H9 (cell line): ENCODE measurements around the gene MTHFS. TPM values are rescaled to one million over a fixed set of nuclear protein-coding genes. Genes with fewer than 3 reads are reported as not detected.

Experiments used
- DNase-seq: peaks from one replicate; pipeline ENCODE4 v3.0.0-alpha.2; 2017
- H2AFZ ChIP-seq: one replicate; pipeline ENCODE4 v1.6.1; 2013; ENCODE audit warnings: mild to moderate bottlenecking, low read length, control low read depth, moderate library complexity
- H2AK5ac ChIP-seq: 2 replicates; pipeline ENCODE4 v1.6.1; 2013; ENCODE audit warnings: low read length, control low read depth, mixed read lengths; ENCODE audit not compliant: insufficient read length
- H2BK120ac ChIP-seq: one replicate; pipeline ENCODE4 v1.6.1; 2013; ENCODE audit warnings: low read depth, mild to moderate bottlenecking, low read length, control low read depth, inconsistent platforms; ENCODE audit not compliant: poor library complexity, severe bottlenecking
- H2BK12ac ChIP-seq: 2 replicates; pipeline ENCODE4 v1.6.1; 2013; ENCODE audit warnings: low read length, control low read depth, mixed read lengths, low read depth; ENCODE audit not compliant: insufficient read length
- H2BK15ac ChIP-seq: 2 replicates; pipeline ENCODE4 v1.6.1; 2013; ENCODE audit warnings: low read depth, low read length, control low read depth
- H2BK20ac ChIP-seq: one replicate; pipeline ENCODE4 v1.6.1; 2013; ENCODE audit warnings: low read depth, mild to moderate bottlenecking, low read length, control low read depth, inconsistent platforms; ENCODE audit not compliant: poor library complexity, severe bottlenecking
- H2BK5ac ChIP-seq: 2 replicates; pipeline ENCODE4 v1.6.1; 2013; ENCODE audit warnings: low read length, control low read depth, mixed read lengths; ENCODE audit not compliant: insufficient read length
- H3K14ac ChIP-seq: 2 replicates; pipeline ENCODE4 v1.6.1; 2013; ENCODE audit warnings: low read length, control low read depth; ENCODE audit not compliant: insufficient read depth
- H3K18ac ChIP-seq: 2 replicates; pipeline ENCODE4 v1.6.1; 2013; ENCODE audit warnings: low read depth, mild to moderate bottlenecking, mixed read lengths, low read length, control low read depth; ENCODE audit not compliant: insufficient read length
- H3K23ac ChIP-seq: 2 replicates; pipeline ENCODE4 v1.6.1; 2013; ENCODE audit warnings: low read length, control low read depth, mixed read lengths, low read depth; ENCODE audit not compliant: insufficient read length
- H3K23me2 ChIP-seq: 2 replicates; pipeline ENCODE4 v1.6.1; 2013; ENCODE audit warnings: low read depth, mild to moderate bottlenecking, mixed read lengths, low read length, control low read depth; ENCODE audit not compliant: insufficient read length, poor library complexity, severe bottlenecking
- H3K27ac ChIP-seq: 2 replicates; pipeline ENCODE4 v1.5.1; 2013; ENCODE audit warnings: low read length, control low read depth, mixed read lengths, low read depth; ENCODE audit not compliant: insufficient read length
- H3K27me3 ChIP-seq: 2 replicates; pipeline ENCODE4 v1.6.1; 2013; ENCODE audit warnings: low read length, control low read depth, inconsistent platforms; ENCODE audit not compliant: insufficient read depth
- H3K4ac ChIP-seq: 2 replicates; pipeline ENCODE4 v1.6.1; 2013; ENCODE audit warnings: low read depth, mild to moderate bottlenecking, control low read depth, inconsistent platforms, low read length, moderate library complexity
- H3K4me1 ChIP-seq: 2 replicates; pipeline ENCODE4 v1.6.1; 2013; ENCODE audit warnings: low read length, control low read depth, inconsistent platforms; ENCODE audit not compliant: insufficient read depth
- H3K4me2 ChIP-seq: 2 replicates; pipeline ENCODE4 v1.6.1; 2013; ENCODE audit warnings: low read length, control low read depth, mixed read lengths; ENCODE audit not compliant: insufficient read length, insufficient read depth
- H3K56ac ChIP-seq: 2 replicates; pipeline ENCODE4 v1.6.1; 2013; ENCODE audit warnings: low read depth, mild to moderate bottlenecking, mixed read lengths, low read length, control low read depth; ENCODE audit not compliant: insufficient read length
- H3K79me1 ChIP-seq: 2 replicates; pipeline ENCODE4 v1.6.1; 2013; ENCODE audit warnings: low read depth, mild to moderate bottlenecking, moderate library complexity, low read length, control low read depth, inconsistent platforms; ENCODE audit not compliant: insufficient read depth, poor library complexity, severe bottlenecking
- H3K79me2 ChIP-seq: 2 replicates; pipeline ENCODE4 v1.6.1; 2013; ENCODE audit warnings: low read length, control low read depth, inconsistent platforms; ENCODE audit not compliant: insufficient read depth
- H3K9ac ChIP-seq: 2 replicates; pipeline ENCODE4 v1.6.1; 2013; ENCODE audit warnings: low read length, control low read depth, mixed read lengths; ENCODE audit not compliant: insufficient read length; ENCODE audit errors: extremely low read depth
- H3K9me3 ChIP-seq: one replicate; pipeline ENCODE4 v1.6.1; 2013; ENCODE audit warnings: low read depth, low read length, inconsistent platforms; ENCODE audit not compliant: control insufficient read depth
- H3T11ph ChIP-seq: one replicate; pipeline ENCODE4 v1.6.1; 2013; ENCODE audit warnings: mild to moderate bottlenecking, low read length, control low read depth, inconsistent platforms
- H4K20me1 ChIP-seq: one replicate; pipeline ENCODE4 v1.6.1; 2013; ENCODE audit not compliant: control insufficient read depth, insufficient read length, insufficient read depth
- H4K5ac ChIP-seq: 2 replicates; pipeline ENCODE4 v1.6.1; 2013; ENCODE audit warnings: low read depth, mild to moderate bottlenecking, mixed read lengths, low read length, control low read depth; ENCODE audit not compliant: insufficient read length
- H4K8ac ChIP-seq: replicated peaks from 2 replicates; pipeline ENCODE4 v1.6.1; 2013; ENCODE audit warnings: low read length, control low read depth, mixed read lengths, low read depth; ENCODE audit not compliant: insufficient read length
- H4K91ac ChIP-seq: 2 replicates; pipeline ENCODE4 v1.6.1; 2013; ENCODE audit warnings: low read depth, mild to moderate bottlenecking, moderate library complexity, mixed read lengths, low read length, control low read depth; ENCODE audit not compliant: insufficient read length
- H3K27ac Mint-ChIP-seq, 3 experiments: 2 replicates in 2 of 3; 3 replicates in 1 of 3; pipeline ENCODE4 v1.8.0; 2020 to 2021; ENCODE audit warnings: mixed read lengths in 3 of 3, mild to moderate bottlenecking in 1 of 3, moderate library complexity in 1 of 3
- H3K27me3 Mint-ChIP-seq: 2 replicates; pipeline ENCODE4 v1.8.0; 2021; ENCODE audit warnings: low read depth, mild to moderate bottlenecking, moderate library complexity, mixed read lengths
- H3K36me3 Mint-ChIP-seq, 3 experiments: 2 replicates in 2 of 3; 3 replicates in 1 of 3; pipeline ENCODE4 v1.8.0; 2020 to 2021; ENCODE audit warnings: low read depth in 3 of 3, mixed read lengths in 3 of 3; ENCODE audit not compliant: insufficient read depth in 1 of 3
- H3K4me1 Mint-ChIP-seq, 2 experiments: 2 replicates each; pipeline ENCODE4 v1.8.0; 2020; ENCODE audit warnings: mixed read lengths in 2 of 2
- H3K4me3 Mint-ChIP-seq, 2 experiments: 2 replicates in 1 of 2; 3 replicates in 1 of 2; pipeline ENCODE4 v1.8.0; 2020 to 2021; ENCODE audit warnings: mild to moderate bottlenecking in 2 of 2, mixed read lengths in 2 of 2, moderate library complexity in 1 of 2
- H3K9me3 Mint-ChIP-seq, 2 experiments: 2 replicates in 1 of 2; 3 replicates in 1 of 2; pipeline ENCODE4 v1.8.0; 2020; ENCODE audit warnings: mild to moderate bottlenecking in 2 of 2, mixed read lengths in 2 of 2, moderate library complexity in 1 of 2
- CTCF ChIP-seq: fragments of 200-600 bp; sonication (generic); conservative IDR thresholded peaks from 3 replicates; pipeline ENCODE4 v1.8.0; 2021; ENCODE audit warnings: antibody characterized with exemption, mild to moderate bottlenecking
- WGBS: extraction: QIAGEN DNeasy Blood & Tissue Kit; methylation state at CpG from one replicate; pipeline ENCODE4 v1.1.7; 2013; ENCODE audit warnings: missing lambda C conversion rate, low lambda C conversion rate, mixed read lengths; ENCODE audit not compliant: insufficient read length; ENCODE audit errors: extremely low coverage; 5-methylcytosine and 5-hydroxymethylcytosine counted together
- total RNA-seq: library from RNA; stranded (reverse); gene quantifications from 2 replicates; pipeline ENCODE4 v1.2.1, GENCODE V29; 2021

MTHFS gene
- total RNA-seq, 1 experiment from 2014 or later: 36.9 TPM

DNA sequence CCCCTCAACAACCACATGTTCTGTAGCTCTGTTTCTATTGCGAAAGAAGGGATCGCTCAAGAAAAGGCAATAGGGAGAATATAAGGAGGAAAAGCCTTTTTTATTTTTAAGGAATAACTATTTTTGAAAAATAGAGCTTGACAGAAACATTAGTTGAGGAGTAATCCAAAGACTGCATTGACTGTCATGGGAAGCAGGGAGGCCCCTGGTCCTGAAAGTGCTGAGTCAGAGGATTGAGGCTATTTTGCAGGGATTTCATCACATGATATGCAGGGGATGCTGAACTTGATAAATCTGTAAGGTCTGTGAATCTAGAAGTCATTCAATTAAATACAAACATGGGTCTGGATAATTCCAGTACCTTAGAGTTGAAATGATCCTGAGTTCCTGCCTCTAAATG lies 92.0 kb downstream of the MTHFS start:
- H3K9me3 ChIP-seq: no peaks in the 10 kb centered on the region
- no peak overlapping the region for H2BK12ac ChIP-seq
- Mint-ChIP-seq H3K36me3 (peaks cover 0 to 2% (median 0%) of the 10 kb centered on the region in 3 experiments; a peak in 1 of 7 replicates), H3K4me3 (no peak overlapping the region), H3K4me1 (no peaks in the 10 kb centered on the region), H3K9me3 (no peaks in the 10 kb centered on the region; a peak in 3 of 5 replicates), H3K27ac (no peak overlapping the region), H3K27me3 (no peaks in the 10 kb centered on the region)
- no peak overlapping the region for H3K14ac ChIP-seq
- H2AFZ ChIP-seq: no peak overlapping the region
- H3K27ac ChIP-seq: no peak overlapping the region
- no peak overlapping the region for H4K8ac ChIP-seq
- H3K4me2 ChIP-seq: no peak overlapping the region
- no peak overlapping the region for H3K18ac ChIP-seq
- no peak overlapping the region for H3K9ac ChIP-seq
- no peaks in the 10 kb centered on the region for H3K4me1 ChIP-seq
- no peak overlapping the region for H3K23ac ChIP-seq
- no CpG with 5 or more reads among the region's 2 CpGs for WGBS
- no peak overlapping the region for H3K4ac ChIP-seq
- TF ChIP-seq CTCF: no peak
- H2BK15ac ChIP-seq: no peak overlapping the region
- H4K5ac ChIP-seq: no peak overlapping the region
- H2BK120ac ChIP-seq: no peak overlapping the region
- H4K20me1 ChIP-seq: no peaks in the 10 kb centered on the region
- no peak overlapping the region for H4K91ac ChIP-seq
- no peak overlapping the region for H3T11ph ChIP-seq
- H2BK5ac ChIP-seq: no peak overlapping the region
- DNase-seq: no peak
- H2AK5ac ChIP-seq: no peak overlapping the region
- no peaks in the 10 kb centered on the region for H3K27me3 ChIP-seq
- no peaks in the 10 kb centered on the region for H3K79me1 ChIP-seq
- no peaks in the 10 kb centered on the region for H3K79me2 ChIP-seq
- no peaks in the 10 kb centered on the region for H3K23me2 ChIP-seq
- no peak overlapping the region for H3K56ac ChIP-seq
- no peak overlapping the region for H2BK20ac ChIP-seq
